Measurements from ENCODE around the gene LPCAT4. TPM values are rescaled to one million over a fixed set of nuclear protein-coding genes. Genes with fewer than 3 reads are reported as not detected.

The LPCAT4 gene
- total and polyA plus RNA-seq, 9 of the 15 experiments (the other 6 are each of a cell fraction or from before 2014, with no cell fraction given) = 7.3 to 34.3 (median 14.4) TPM

DNA sequence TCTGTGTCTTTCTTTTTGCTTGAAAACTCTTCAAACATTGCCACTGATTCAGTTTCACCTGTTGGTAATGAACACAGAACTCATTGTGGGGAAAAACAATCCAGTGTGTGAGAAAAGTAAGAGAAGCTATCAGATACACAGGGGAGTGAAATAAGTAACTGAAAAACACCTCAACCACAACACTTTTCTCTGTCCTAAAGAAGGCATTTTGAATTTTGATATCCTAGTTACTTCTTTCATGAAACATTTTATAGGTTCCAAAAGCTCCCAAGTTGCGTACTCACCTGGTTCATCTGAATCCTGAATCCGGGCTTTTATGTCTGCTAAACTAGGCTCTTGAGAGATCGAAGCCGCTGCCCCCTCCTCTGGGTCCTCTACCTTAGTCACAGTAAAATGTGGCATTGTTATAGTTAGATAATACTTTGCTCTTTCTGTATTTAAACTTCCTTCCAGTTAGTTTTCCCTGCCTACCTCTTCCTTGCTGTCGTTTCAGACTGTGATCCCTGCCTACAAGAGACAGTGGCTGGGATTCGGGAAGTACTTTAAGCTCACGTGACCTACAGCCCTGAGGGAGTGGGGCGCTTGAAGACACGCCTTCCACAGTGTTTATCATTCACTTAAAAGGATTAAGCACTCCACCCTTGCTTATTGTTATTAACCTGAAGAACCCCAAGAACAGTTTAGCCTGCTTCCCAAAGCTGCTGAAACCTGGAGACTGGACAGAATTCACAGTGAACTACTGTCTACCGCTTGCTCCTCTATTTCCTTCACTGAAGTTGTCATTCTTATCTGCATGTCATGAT is 48.5 kb downstream of the LPCAT4 start (continued):
- no peak for TF ChIP-seq MYC (IDR thresholded peaks at IDR 0.05; ENCODE audit: low read depth, low read length)
- TF ChIP-seq MYC (CRISPR knock-in tag; IDR thresholded peaks at IDR 0.05; ENCODE audit: borderline replicate concordance, low read depth) = no peak
- peak; percentile 41; the same call in 1 of the 2 replicates for TF ChIP-seq SMARCE1 (IDR thresholded peaks at IDR 0.05)
- TF ChIP-seq SUPT5H (IDR thresholded peaks at IDR 0.05) = peak; percentile 56
- TF ChIP-seq CREB1 (IDR thresholded peaks at IDR 0.05) = no peak
- peak; percentile 22; the same call in 1 of the 2 replicates for TF ChIP-seq CREB1 (CRISPR knock-in tag; IDR thresholded peaks at IDR 0.05)
- TF ChIP-seq TAF1 (IDR thresholded peaks at IDR 0.05; ENCODE audit: control insufficient read depth, extremely low read depth, insufficient read depth, low read length, severe bottlenecking) = peak; percentile 34
- TF ChIP-seq, protein P1, sequence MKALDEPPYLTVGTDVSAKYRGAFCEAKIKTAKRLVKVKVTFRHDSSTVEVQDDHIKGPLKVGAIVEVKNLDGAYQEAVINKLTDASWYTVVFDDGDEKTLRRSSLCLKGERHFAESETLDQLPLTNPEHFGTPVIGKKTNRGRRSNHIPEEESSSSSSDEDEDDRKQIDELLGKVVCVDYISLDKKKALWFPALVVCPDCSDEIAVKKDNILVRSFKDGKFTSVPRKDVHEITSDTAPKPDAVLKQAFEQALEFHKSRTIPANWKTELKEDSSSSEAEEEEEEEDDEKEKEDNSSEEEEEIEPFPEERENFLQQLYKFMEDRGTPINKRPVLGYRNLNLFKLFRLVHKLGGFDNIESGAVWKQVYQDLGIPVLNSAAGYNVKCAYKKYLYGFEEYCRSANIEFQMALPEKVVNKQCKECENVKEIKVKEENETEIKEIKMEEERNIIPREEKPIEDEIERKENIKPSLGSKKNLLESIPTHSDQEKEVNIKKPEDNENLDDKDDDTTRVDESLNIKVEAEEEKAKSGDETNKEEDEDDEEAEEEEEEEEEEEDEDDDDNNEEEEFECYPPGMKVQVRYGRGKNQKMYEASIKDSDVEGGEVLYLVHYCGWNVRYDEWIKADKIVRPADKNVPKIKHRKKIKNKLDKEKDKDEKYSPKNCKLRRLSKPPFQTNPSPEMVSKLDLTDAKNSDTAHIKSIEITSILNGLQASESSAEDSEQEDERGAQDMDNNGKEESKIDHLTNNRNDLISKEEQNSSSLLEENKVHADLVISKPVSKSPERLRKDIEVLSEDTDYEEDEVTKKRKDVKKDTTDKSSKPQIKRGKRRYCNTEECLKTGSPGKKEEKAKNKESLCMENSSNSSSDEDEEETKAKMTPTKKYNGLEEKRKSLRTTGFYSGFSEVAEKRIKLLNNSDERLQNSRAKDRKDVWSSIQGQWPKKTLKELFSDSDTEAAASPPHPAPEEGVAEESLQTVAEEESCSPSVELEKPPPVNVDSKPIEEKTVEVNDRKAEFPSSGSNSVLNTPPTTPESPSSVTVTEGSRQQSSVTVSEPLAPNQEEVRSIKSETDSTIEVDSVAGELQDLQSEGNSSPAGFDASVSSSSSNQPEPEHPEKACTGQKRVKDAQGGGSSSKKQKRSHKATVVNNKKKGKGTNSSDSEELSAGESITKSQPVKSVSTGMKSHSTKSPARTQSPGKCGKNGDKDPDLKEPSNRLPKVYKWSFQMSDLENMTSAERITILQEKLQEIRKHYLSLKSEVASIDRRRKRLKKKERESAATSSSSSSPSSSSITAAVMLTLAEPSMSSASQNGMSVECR (CRISPR knock-in tag; IDR thresholded peaks at IDR 0.05) = no peak
- TF ChIP-seq, protein P2, sequence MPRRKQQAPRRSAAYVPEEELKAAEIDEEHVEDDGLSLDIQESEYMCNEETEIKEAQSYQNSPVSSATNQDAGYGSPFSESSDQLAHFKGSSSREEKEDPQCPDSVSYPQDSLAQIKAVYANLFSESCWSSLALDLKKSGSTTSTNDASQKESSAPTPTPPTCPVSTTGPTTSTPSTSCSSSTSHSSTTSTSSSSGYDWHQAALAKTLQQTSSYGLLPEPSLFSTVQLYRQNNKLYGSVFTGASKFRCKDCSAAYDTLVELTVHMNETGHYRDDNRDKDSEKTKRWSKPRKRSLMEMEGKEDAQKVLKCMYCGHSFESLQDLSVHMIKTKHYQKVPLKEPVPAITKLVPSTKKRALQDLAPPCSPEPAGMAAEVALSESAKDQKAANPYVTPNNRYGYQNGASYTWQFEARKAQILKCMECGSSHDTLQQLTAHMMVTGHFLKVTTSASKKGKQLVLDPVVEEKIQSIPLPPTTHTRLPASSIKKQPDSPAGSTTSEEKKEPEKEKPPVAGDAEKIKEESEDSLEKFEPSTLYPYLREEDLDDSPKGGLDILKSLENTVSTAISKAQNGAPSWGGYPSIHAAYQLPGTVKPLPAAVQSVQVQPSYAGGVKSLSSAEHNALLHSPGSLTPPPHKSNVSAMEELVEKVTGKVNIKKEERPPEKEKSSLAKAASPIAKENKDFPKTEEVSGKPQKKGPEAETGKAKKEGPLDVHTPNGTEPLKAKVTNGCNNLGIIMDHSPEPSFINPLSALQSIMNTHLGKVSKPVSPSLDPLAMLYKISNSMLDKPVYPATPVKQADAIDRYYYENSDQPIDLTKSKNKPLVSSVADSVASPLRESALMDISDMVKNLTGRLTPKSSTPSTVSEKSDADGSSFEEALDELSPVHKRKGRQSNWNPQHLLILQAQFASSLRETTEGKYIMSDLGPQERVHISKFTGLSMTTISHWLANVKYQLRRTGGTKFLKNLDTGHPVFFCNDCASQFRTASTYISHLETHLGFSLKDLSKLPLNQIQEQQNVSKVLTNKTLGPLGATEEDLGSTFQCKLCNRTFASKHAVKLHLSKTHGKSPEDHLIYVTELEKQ (CRISPR knock-in tag; IDR thresholded peaks at IDR 0.05) = no peak
- TF ChIP-seq, protein P3, sequence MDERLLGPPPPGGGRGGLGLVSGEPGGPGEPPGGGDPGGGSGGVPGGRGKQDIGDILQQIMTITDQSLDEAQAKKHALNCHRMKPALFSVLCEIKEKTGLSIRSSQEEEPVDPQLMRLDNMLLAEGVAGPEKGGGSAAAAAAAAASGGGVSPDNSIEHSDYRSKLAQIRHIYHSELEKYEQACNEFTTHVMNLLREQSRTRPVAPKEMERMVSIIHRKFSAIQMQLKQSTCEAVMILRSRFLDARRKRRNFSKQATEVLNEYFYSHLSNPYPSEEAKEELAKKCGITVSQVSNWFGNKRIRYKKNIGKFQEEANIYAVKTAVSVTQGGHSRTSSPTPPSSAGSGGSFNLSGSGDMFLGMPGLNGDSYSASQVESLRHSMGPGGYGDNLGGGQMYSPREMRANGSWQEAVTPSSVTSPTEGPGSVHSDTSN (CRISPR knock-in tag; IDR thresholded peaks at IDR 0.05; ENCODE audit: low read depth) = no peak
- TF ChIP-seq, protein P3 (tag; conservative IDR thresholded peaks at IDR 0.05; ENCODE audit: low read depth) = peak; percentile 55
- TF ChIP-seq, protein P4, sequence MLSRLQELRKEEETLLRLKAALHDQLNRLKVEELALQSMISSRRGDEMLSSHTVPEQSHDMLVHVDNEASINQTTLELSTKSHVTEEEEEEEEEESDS (CRISPR knock-in tag; IDR thresholded peaks at IDR 0.05) = no peak
- 0 out of 2 replicates have a peak, but pooled peaks have one; percentile 41 for TF ChIP-seq MTA3 (IDR thresholded peaks at IDR 0.05; ENCODE audit: borderline replicate concordance)
- TF ChIP-seq, protein P5, sequence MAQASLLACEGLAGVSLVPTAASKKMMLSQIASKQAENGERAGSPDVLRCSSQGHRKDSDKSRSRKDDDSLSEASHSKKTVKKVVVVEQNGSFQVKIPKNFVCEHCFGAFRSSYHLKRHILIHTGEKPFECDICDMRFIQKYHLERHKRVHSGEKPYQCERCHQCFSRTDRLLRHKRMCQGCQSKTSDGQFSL (CRISPR knock-in tag; IDR thresholded peaks at IDR 0.05) = no peak
- TF ChIP-seq, protein P5 (tag; IDR thresholded peaks at IDR 0.05) = no peak
- TF ChIP-seq YBX1 (IDR thresholded peaks at IDR 0.05) = no peak

Measured in K562 (cell line).